ENCODE measurements around the gene PTMA. TPM values are rescaled to one million over a fixed set of nuclear protein-coding genes. Genes with fewer than 3 reads are reported as not detected.

The PTMA gene
- polyA plus RNA-seq, 3 donors: 1,062 to 1,127 (median 1,072) TPM

- Mint-ChIP-seq H3K4me1 (peaks cover 38% of the 10 kb centered on the region), H3K27me3 (ENCODE audit: low read depth in 3 of 3) (peaks cover 0 to 4% (median 0%) of the 10 kb centered on the region in 3 donors), H3K9me3 (peaks cover 0 to 2% (median 0%) of the 10 kb centered on the region in 7 donors), H3K27ac (peak overlapping the region; percentile 91 to 100 (median 96)), H3K4me3 (peak overlapping the region; percentile 91 to 93), H3K36me3 (peaks cover 21 to 31% of the 10 kb centered on the region in 2 donors)
- H3K27me3 ChIP-seq (ENCODE audit: control insufficient read depth in 2 of 2, insufficient read depth in 2 of 2, low read length in 2 of 2): no peaks in the 10 kb centered on the region
- peaks cover 57% of the 10 kb centered on the region for H3K79me2 ChIP-seq (ENCODE audit: insufficient read depth, low read length)
- no peaks in the 10 kb centered on the region for H3K9me3 ChIP-seq (replicated peaks in 1 of 2; ENCODE audit: control insufficient read depth in 1 of 2, insufficient read depth in 1 of 2, low read length in 2 of 2)
- H3K4me2 ChIP-seq (replicated peaks; ENCODE audit: extremely low read depth, low read length, poor library complexity, severe bottlenecking): peak overlapping the region; percentile 93
- peaks cover 44 to 46% of the 10 kb centered on the region in 2 donors for H3K4me1 ChIP-seq (ENCODE audit: control insufficient read depth in 1 of 2, insufficient read depth in 2 of 2, low read length in 2 of 2)
- TF ChIP-seq, protein P1, sequence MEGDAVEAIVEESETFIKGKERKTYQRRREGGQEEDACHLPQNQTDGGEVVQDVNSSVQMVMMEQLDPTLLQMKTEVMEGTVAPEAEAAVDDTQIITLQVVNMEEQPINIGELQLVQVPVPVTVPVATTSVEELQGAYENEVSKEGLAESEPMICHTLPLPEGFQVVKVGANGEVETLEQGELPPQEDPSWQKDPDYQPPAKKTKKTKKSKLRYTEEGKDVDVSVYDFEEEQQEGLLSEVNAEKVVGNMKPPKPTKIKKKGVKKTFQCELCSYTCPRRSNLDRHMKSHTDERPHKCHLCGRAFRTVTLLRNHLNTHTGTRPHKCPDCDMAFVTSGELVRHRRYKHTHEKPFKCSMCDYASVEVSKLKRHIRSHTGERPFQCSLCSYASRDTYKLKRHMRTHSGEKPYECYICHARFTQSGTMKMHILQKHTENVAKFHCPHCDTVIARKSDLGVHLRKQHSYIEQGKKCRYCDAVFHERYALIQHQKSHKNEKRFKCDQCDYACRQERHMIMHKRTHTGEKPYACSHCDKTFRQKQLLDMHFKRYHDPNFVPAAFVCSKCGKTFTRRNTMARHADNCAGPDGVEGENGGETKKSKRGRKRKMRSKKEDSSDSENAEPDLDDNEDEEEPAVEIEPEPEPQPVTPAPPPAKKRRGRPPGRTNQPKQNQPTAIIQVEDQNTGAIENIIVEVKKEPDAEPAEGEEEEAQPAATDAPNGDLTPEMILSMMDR (IDR thresholded peaks at IDR 0.05): peak; percentile 96
- H3K9ac ChIP-seq (ENCODE audit: insufficient read depth, low read length, poor library complexity, severe bottlenecking): peak overlapping the region; percentile 100
- intact Hi-C loops (cut with micrococcal nuclease): loop anchor here (5.0 to 10.0 kb wide), 3 partner anchors 72 to 195 kb away; partner anchors contain the start of genes PDE6D (in 2 of the 2) and COPS7B (in 1 of the 2)
- H3K36me3 ChIP-seq (replicated peaks in 1 of 2; ENCODE audit: control insufficient read depth in 1 of 2, insufficient read depth in 2 of 2, low read length in 2 of 2): peaks cover 11 to 13% of the 10 kb centered on the region in 2 donors
- WGBS (ENCODE audit: insufficient coverage): under 1% methylated on average over 105 of the region's 105 CpGs
- peak overlapping the region; percentile 91 to 97 for H3K27ac ChIP-seq (ENCODE audit: low read depth in 1 of 2, low read length in 2 of 2)
- H4K20me1 ChIP-seq (ENCODE audit: insufficient read depth, low read length): peaks cover 61% of the 10 kb centered on the region
- H3K4me3 ChIP-seq (replicated peaks in 1 of 3; ENCODE audit: low read depth in 2 of 3, low read length in 3 of 3): peak overlapping the region; percentile 83 to 99 (median 97)
- no peak overlapping the region for H2AFZ ChIP-seq (ENCODE audit: insufficient read depth, low read depth, low read length, poor library complexity, severe bottlenecking)
- peak; percentile 84 to 88 (median 85) for DNase-seq
These were observed 1.9 kb downstream of the PTMA start for GRCh38 chr2:231709981-231710798.

- TF ChIP-seq, protein P1 (IDR thresholded peaks at IDR 0.05): no peak
- H3K4me1 Mint-ChIP-seq: peaks cover 31% of the 10 kb centered on the region
- 2% methylated on average over 38 of the region's 43 CpGs for whole genome bisulfite sequencing (ENCODE audit: insufficient coverage)
- Histone ChIP-seq H3K4me1 (ENCODE audit: control insufficient read depth in 1 of 2, insufficient read depth in 2 of 2, low read length in 2 of 2) (peaks cover 38% of the 10 kb centered on the region in 2 donors), H3K4me3 (replicated peaks in 1 of 3; ENCODE audit: low read depth in 2 of 3, low read length in 3 of 3) (peak overlapping the region; percentile 63 to 99 (median 97)), H3K4me2 (replicated peaks; ENCODE audit: extremely low read depth, low read length, poor library complexity, severe bottlenecking) (peak overlapping the region; percentile 93), H4K20me1 (ENCODE audit: insufficient read depth, low read length) (peaks cover 62% of the 10 kb centered on the region), H3K36me3 (replicated peaks in 1 of 2; ENCODE audit: control insufficient read depth in 1 of 2, insufficient read depth in 2 of 2, low read length in 2 of 2) (peaks cover 11 to 13% of the 10 kb centered on the region in 2 donors), H3K27ac (ENCODE audit: low read depth in 1 of 2, low read length in 2 of 2) (peak overlapping the region; percentile 91 to 92), H2AFZ (ENCODE audit: insufficient read depth, low read depth, low read length, poor library complexity, severe bottlenecking) (no peak overlapping the region), H3K79me2 (ENCODE audit: insufficient read depth, low read length) (peaks cover 49% of the 10 kb centered on the region), H3K9ac (ENCODE audit: insufficient read depth, low read length, poor library complexity, severe bottlenecking) (peak overlapping the region; percentile 100), H3K9me3 (replicated peaks in 1 of 2; ENCODE audit: control insufficient read depth in 1 of 2, insufficient read depth in 1 of 2, low read length in 2 of 2) (no peaks in the 10 kb centered on the region), H3K27me3 (ENCODE audit: control insufficient read depth in 2 of 2, insufficient read depth in 2 of 2, low read length in 2 of 2) (no peaks in the 10 kb centered on the region)
- H3K27ac Mint-ChIP-seq: peak overlapping the region; percentile 92 to 100 (median 97)
- peaks cover 0 to 4% (median 0%) of the 10 kb centered on the region in 3 donors for H3K27me3 Mint-ChIP-seq (ENCODE audit: low read depth in 3 of 3)
- intact Hi-C loops (cut with micrococcal nuclease): loop anchor here in 1 of 2 donors (10.0 kb wide), 1 partner anchor 196 kb away; no protein-coding TSS in a partner anchor
- DNase-seq: peak; percentile 37 to 67 (median 64)
- H3K36me3 Mint-ChIP-seq: peaks cover 21 to 34% of the 10 kb centered on the region in 2 donors
- peaks cover 0 to 2% (median 0%) of the 10 kb centered on the region in 7 donors for H3K9me3 Mint-ChIP-seq
- peak overlapping the region; percentile 91 to 93 for H3K4me3 Mint-ChIP-seq
These were observed 2.7 kb downstream of the PTMA start for GRCh38 chr2:231710799-231711676.

All from CD14-positive monocyte (primary cell).